HG03135 (cell line): ENCODE data around the gene FAM156A.
"Not testable (repeated sequence)": the region's sequence is repeated elsewhere in the genome, so short reads cannot be mapped to it uniquely, and the experiment has no call there.

Experiments used
- ATAC-seq: cut with Tn5 transposase; IDR thresholded peaks from one replicate; pipeline ENCODE4 v1.9.1; 2021; ENCODE audit warnings: mild to moderate bottlenecking, moderate library complexity; ENCODE audit not compliant: unreplicated experiment

Gene FAM156A

DNA sequence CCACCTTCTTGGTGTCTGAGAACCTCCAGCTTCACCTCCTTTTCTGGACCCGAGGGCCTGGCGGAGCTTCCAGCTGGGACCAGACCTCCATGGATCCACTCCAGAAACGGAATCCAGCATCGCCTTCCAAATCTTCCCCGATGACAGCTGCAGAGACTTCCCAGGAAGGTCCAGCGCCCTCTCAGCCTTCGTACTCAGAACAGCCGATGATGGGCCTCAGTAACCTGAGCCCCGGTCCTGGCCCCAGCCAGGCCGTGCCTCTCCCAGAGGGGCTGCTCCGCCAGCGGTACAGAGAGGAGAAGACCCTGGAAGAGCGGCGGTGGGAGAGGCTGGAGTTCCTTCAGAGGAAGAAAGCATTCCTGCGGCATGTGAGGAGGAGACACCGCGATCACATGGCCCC is 51.2 kb downstream of the FAM156A start:
- not testable (repeated sequence) for ATAC-seq

- not testable (repeated sequence) for ATAC-seq
Observed at GRCh38 chrX:52906072-52906471, 52.2 kb downstream of the FAM156A start.

- ATAC-seq: not testable (repeated sequence)
Observed at GRCh38 chrX:52905531-52905930, 52.8 kb downstream of the FAM156A start.
